ENCODE measurements around the gene DCAF11.
"Not testable (repeated sequence)": the region's sequence is repeated elsewhere in the genome, so short reads cannot be mapped to it uniquely, and the experiment has no call there.

DCAF11 gene

DNA sequence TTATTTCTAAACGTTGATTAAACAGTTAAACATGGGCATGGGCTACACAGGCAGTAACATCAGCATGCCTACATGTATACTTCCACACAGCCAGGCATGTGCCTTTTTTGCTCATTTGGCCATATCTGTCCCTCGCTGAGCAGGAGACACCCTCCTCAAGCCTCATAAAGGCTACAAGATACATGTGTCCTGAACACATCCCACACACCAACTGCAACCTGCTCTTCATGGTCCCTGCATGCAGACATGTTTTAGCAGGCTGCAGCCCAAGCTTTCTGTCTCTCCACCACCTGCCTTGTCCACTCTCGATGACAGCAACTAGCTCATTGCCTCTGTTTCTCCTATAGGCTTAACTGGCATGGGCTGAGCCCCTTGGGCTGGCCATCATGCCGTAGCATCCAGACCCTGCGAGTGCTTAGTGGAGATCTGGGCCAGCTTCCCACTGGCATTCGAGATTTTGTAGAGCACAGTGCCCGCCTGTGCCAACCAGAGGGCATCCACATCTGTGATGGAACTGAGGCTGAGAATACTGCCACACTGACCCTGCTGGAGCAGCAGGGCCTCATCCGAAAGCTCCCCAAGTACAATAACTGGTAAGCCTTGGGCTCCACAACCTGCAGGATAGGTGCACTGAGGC lies 17.9 kb upstream of the DCAF11 start:
- DNase-seq (ENCODE audit: low read depth): no peak

DNA sequence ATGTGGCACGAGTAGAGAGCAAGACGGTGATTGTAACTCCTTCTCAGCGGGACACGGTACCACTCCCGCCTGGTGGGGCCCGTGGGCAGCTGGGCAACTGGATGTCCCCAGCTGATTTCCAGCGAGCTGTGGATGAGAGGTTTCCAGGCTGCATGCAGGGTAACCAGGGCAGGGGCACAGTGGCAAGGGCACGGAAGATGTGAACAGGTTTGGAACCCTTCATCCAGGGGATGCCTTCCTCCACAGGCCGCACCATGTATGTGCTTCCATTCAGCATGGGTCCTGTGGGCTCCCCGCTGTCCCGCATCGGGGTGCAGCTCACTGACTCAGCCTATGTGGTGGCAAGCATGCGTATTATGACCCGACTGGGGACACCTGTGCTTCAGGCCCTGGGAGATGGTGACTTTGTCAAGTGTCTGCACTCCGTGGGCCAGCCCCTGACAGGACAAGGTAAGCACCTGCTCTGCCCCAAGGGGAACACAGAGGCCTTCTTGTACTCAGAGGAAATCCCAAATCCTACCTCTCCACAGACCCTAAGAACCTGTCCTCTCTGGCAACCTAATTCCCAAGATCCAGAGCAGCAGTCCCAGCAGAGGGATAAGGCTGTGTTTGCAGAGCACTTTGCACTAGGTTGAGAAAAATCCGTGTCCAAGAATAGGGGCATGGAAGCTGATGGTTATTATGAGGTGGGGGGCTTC lies 16.2 kb upstream of the DCAF11 start:
- no peak for DNase-seq (ENCODE audit: low read depth)

DNA sequence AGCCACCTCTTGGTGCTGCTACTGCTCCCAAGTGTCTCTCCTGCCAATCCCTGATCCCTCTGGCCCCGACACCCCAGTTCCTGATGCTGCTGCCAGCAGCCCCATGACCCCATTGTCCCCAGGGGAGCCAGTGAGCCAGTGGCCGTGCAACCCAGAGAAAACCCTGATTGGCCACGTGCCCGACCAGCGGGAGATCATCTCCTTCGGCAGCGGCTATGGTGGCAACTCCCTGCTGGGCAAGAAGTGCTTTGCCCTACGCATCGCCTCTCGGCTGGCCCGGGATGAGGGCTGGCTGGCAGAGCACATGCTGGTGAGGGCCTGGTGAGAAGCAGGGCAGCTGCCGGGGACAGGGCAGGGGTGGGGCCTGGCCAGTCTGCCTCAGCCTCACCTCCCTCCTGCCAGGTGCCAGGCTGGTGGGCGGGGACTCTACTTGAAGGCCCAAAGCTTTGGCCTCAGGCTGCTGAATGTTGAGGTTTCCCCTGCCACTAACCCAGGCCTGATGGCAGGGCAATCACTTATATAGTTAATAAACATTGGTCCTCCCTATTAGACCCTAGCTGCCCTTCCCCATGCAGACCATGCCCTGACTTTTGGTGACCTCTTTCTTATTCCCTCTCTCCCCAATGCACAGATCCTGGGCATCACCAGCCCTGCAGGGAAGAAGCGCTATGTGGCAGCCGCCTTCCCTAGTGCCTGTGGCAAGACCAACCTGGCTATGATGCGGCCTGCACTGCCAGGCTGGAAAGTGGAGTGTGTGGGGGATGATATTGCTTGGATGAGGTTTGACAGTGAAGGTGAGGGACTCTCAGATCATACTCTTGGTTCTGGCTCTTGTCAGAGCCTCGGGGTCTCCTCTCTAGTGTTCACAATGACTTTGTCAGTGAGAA lies 15.4 kb upstream of the DCAF11 start:
- no peak for DNase-seq (ENCODE audit: low read depth)

DNA sequence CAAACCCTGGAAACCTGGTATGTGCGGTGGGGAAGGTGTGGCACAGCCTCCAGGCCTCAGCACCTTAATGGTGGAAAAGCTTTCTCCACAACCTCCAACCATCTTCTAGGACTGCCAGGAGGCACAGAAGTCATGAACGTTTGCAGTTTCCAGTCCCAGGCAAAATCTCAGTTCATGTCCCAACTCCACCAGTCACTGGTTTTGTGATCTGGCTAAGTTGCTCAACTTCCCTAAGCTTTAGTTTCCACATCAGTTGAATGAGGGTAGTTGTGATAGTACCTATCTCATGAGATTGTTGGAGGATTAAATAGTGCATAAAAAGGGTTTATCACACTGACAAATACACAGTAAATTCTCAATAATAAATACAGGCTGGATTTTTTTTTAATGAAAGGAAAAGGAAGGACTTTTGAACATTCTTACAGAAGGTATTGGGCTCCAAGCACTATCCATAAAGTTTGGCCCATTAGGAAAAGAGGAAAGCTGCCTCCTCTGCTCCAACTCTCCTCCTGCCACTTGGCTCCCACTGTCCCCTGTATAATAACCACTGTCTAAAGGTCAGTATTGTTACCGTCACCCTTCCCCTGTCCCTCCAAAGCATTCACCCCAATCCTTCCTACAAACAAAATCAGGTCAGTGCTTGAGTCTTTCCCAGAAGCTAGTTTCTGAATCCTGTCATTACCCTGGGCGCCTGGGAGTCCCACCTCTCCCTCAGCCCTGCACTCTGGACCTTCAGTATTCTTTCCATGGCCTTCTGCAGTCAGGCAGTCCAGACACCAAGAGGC lies 14.2 kb upstream of the DCAF11 start:
- no peak for DNase-seq (ENCODE audit: low read depth)

DNA sequence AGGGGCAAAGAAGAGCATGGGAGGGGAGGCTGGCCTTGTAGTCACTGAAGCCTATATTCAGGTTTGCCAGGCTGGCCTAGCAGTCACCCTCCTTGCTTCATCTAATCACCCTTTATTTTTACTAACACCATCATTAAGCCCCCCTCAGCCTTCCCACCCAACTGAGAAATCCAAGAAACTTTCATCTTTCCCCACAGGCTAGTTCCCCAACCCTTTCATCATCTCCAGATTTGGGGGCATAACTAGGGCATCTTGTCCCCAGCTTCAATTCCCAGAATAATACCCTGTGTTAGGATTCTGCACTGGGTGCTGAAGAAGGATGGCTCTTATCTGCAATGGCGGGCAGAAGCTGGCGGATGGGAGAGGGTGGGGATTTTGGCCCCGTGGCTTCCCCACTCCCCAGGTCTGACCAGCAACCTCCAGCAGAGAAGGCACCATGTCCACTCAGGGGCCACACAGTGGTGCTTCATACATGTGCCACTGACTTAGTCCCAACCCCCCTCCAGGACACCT lies 13.5 kb upstream of the DCAF11 start:
- no peak for DNase-seq (ENCODE audit: low read depth)

DNA sequence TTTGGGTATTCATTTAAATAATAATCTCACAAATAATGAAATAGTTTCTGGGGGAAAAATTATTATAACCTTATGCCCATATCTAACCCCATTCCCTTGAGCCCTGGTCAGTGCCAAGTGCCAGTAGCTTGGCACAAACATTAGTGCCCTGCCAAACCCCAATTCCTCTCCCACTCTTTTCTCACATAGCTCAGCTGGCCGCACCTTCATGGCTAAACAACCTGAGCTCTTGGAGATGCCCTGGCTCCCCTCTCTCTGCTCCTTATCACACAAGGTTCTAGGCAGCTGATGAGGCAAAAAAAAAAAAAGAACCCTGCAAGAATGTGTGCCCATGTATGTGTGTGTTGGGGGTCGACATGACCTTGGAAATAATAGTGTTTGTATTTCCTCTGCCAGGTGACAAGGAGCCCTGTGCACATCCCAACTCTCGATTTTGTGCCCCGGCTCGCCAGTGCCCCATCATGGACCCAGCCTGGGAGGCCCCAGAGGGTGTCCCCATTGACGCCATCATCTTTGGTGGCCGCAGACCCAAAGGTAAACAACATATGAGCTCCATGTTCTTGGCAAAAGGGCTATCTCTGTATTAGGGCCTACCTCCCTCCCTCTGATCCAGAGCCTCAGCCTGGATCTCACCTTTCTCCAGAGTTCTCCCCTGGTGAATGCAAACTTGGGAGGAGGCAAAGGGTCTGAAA lies 12.1 kb upstream of the DCAF11 start:
- no peak for DNase-seq (ENCODE audit: low read depth)

DNA sequence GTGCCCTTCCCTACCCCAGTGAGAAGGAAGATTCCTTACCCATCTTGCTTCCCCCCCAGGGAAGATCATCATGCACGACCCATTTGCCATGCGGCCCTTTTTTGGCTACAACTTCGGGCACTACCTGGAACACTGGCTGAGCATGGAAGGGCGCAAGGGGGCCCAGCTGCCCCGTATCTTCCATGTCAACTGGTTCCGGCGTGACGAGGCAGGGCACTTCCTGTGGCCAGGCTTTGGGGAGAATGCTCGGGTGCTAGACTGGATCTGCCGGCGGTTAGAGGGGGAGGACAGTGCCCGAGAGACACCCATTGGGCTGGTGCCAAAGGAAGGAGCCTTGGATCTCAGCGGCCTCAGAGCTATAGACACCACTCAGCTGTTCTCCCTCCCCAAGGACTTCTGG lies 11.1 kb upstream of the DCAF11 start:
- no peak for DNase-seq (ENCODE audit: low read depth)

DNA sequence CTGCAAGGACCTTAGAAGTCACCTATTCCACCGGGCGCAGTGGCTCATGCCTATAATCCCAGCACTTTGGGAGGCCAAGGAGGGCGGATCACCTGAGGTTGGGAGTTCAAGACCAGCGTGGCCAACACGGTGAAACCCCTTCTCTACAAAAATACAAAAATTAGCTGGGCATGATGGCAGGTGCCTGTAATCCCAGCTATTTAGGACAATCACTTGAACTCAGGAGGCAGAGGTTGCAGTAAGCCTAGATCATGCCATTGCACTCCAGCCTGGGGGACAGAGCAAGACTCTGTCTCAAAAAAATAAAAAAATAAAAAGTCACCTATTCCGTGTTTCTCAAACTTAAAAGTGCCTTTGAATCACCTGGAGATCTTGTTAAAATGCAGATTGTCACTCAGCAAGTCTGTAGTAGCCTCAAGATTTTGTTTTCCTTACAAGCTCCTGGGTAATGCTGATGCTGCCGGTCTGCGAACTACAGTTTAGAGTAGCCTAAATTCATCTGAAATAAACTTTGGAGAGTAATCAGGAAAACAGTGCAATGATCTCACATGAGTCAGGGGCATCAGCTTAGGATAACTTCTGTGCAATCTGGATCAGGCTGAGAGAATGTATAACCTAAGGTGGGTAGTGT lies 8.9 kb upstream of the DCAF11 start:
- DNase-seq (ENCODE audit: low read depth): not testable (repeated sequence)

DNA sequence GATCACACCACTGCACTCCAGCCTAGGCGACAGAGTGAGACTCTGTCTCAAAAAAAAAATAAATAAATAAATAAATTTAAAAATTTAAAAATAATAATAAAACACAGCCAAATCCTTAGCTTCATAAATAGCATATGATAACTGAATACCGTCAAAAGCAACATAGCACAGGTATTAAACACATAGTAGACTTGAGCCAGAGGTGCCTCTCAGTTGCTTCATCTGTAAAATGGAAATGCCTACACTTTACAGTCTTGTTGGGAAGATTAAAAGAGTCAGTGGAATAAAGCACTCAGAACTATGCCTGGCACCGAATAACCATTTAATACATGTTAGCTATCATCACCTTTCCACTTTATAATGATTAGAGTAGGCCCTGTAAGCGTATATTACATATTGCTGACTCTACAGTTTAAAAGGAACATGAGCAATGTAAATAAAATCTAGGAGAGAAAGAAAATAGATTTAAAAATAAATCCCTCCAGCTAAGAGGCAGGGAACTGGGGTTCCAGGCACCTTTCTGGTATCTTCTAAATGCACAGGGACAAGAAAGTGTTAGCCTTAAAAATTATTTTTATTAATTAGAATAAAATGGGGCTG lies 7.8 kb upstream of the DCAF11 start:
- DNase-seq (ENCODE audit: low read depth): no peak

DNA sequence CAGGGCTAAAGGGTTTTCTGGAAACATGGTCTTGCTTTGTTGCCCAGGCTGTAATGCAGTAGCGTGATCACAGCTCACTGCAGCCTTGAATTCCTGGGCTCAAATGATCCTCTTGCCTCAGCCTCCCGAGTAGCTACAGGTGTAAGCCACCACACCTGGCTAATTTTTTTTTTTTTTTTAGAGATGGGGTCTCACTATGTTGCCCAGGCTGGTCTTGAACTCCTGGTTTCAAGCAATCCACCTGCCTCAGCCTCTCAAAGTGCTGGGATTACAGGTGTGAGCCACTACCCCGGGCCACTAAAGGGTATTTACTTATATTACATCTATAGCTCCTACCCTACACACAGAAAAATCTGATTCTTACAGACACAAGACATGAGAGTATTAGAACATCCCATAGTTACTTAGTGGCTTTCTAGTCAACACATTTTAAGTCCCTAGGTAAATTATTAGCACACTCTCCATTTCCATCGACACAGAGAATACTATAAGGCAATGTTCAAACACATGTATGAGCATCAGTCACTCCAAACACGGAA lies 6.2 kb upstream of the DCAF11 start:
- no peak for DNase-seq (ENCODE audit: low read depth)

DNA sequence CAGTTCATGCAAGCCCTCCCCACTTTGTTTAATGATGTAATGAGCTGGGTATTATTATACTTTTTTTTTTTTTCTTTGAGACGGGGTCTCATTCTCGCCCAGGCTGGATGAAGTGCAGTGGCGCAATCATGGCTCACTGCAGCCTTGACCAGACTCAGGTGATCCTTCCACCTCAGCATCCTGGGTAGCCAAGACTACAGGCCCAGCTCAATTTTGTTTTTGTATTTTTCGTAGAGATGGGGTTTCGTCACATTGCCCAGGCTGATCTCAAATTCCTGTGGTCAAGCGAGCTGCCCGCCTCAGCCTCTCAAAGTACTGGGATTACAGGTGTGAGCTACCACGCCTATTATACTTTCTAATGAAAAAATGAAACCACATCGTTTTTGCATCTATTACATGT lies 4.5 kb upstream of the DCAF11 start:
- DNase-seq (ENCODE audit: low read depth): no peak

DNA sequence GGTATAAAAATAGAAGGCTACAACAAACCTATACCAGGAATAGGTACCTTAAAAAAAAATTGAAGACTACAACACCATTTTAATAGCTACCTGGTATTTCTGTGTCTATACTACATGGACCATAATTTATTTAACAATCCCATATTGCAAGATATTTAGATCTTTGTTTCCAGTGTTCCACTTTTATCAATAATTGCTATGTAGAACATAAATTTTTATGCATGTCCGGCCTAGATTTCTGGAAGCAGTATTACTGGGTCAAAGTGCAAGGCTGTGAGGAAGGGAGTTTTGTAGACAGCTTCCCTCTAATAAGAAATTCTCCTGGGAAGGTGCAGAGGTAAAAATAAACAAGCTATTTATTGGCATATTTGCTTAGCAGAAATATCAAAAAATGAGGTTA lies 4.1 kb upstream of the DCAF11 start:
- no peak for DNase-seq (ENCODE audit: low read depth)

DNA sequence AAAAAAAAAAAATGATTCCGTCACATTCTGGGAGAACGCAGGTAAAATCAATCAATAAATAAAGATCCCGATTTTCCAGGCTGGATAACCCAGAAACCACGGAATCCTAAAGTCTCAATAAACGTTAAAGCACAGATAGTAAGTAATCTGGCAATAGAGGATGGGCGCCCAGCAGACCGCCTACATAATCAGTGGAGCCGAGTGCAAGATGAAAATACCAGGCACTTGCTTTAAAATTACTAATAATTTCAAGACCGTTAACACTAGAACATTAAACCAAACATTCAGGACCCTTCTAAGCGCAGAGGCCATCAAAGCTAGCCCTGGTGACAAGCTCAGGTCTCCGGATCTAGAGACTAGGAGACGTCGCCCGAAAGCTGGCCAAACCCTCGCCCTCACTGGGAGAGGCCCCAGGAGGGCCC lies 1.2 kb upstream of the DCAF11 start:
- no peak for DNase-seq (ENCODE audit: low read depth)

DNA sequence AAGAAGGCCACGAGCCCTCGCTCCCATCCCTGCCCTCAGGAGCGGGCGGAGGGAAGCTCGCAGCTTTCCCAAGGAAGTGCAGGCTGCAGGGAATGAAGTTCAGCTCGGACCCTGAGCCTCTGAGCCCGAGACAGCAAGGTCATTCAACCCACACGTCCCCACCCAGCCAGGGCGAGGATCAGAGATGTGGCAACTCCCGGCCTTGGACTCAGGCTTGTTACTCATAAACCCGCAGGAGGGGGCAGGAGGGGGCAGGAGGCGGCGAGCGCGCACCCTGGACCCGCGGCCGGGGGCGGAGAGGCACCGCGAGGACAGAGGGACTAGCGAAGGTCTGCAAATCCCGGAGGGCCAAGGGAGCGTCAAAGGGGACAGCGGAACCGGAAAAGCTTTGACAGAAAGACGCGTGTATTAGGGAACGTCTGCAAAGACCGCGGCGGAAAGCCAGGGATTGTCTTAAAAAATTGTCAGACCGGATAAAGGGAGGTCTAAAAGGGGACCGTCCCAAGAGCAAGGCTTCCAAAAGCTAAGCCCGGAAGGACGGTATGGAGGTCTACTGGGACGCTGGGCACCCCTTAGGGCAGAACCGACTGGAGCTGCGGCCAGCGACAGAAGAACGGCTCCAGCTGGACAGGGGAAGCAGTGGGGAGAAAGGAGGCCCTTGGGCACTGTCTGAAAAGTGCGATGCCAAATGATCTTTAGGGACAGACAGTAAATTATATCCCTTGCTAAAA lies 611 bp upstream of the DCAF11 start:
- no peak for DNase-seq (ENCODE audit: low read depth)

DNA sequence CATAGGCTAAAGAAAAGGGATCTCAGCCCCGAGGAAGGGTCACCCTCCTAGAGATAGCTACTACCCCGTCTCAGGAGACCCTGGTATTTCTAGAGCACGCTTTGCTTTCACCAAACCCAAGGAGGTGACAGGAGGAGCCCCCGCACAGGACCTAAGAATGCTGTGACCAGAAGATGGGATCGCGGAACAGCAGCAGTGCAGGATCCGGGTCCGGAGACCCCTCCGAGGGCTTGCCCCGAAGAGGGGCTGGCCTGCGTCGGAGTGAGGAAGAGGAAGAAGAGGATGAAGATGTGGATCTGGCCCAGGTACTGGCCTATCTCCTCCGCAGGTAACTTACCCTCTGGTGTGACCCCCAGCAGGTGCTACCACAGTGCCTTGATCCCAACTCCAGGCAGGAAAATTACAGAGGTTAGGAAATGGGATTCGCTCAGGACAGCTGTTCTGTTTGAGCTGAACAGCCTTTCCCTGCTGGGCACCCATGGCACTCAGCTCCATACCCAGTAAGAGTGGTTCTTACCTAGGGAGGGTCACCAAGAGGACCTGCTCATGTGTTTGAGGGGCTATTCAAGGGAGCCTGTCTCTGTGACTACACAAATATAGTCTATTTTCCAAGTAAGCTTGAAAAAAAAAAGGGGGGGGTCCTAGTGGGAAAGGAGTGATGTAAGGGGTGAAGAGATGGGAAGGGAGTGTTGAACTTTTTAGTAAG lies 998 bp downstream of the DCAF11 start:
- no peak for DNase-seq (ENCODE audit: low read depth)

DNA sequence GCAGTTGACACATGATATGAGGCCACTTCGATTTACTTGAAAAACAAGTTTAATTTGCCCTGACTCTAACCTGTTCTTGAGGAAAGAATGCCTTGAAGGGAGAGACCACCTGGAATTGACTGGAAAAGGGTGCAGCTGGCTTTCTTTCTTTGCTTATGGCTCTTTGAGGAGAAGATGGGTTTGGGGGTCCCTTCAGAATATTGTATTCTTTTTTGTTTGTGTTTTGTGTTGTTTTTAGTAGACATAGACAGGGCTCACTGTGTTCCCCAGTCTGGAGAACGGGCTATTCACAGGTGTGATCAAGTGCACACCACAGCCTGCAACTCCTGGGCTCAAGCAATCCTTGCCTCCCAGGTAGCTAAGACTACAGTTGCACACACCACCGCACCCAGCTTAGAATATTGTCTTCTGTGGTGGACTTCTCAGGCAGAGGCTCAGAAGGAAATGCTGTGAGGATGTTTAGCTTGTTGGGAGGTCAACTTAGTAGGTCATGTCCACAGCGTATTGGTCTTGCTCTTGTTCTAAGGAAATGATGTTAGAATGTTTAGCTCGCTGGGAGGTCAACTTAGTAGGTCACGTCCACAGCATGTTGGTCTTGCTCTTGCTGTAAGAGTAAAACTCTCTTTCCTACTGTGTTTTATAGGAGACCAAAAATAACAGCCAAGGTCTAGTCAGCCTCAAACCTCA lies 1.7 kb downstream of the DCAF11 start:
- DNase-seq (ENCODE audit: low read depth): no peak

DNA sequence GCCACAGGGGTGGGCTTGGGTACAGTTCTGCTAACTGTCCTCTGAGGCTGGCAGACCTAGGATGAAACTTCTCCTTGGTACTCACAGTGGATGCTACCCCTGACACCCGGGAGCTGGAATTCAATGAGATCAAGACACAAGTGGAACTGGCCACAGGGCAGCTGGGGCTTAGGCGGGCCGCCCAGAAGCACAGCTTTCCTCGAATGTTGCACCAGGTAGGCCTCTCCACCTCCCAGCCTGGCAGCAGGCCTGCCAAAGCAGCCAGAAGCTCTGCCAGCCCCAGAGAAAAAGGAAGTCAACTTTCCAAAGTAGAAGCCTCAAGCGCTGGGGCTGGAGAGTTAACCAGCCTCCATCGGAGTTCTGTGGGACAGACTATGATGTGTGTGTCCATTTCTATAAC lies 2.6 kb downstream of the DCAF11 start:
- no peak for DNase-seq (ENCODE audit: low read depth)

DNA sequence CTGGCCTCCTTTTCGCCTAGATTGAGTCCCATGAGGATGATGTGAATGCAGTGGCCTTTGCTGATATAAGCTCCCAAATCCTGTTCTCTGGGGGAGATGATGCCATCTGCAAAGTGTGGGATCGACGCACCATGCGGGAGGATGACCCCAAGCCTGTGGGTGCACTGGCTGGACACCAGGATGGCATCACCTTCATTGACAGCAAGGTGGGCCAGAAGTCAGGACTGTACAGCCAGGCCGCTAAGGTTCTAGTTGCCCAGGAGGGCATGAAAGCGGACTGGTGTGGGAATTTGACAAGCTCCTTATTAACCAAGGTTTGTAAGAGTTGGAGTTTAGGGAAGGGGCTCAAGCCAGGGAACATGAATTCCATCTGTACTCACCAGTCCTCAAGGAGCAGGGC lies 5.1 kb downstream of the DCAF11 start:
- DNase-seq (ENCODE audit: low read depth): no peak
